WTC11 (cell line): ENCODE results near the gene TRAF3IP3.

Source experiments
- E2F5 ChIP-seq: sonication (generic); formaldehyde crosslinking; IDR thresholded peaks from 2 replicates; pipeline ENCODE4 v1.8.1; 2022; ENCODE audit warnings: mild to moderate bottlenecking, moderate library complexity, missing genetic modification reagents
- JUN ChIP-seq: sonication (generic); formaldehyde crosslinking; IDR thresholded peaks from 2 replicates; pipeline ENCODE4 v1.8.0; 2023; ENCODE audit warnings: mild to moderate bottlenecking, missing genetic modification reagents
- NR2C2 ChIP-seq: sonication (generic); formaldehyde crosslinking; IDR thresholded peaks from 2 replicates; pipeline ENCODE4 v1.8.0; 2022; ENCODE audit warnings: mild to moderate bottlenecking, missing genetic modification reagents
- USF2 ChIP-seq: sonication (generic); formaldehyde crosslinking; IDR thresholded peaks from 2 replicates; pipeline ENCODE4 v1.8.1; 2023; ENCODE audit warnings: mild to moderate bottlenecking, missing genetic modification reagents, moderate library complexity
- ZBTB21 ChIP-seq: sonication (generic); formaldehyde crosslinking; IDR thresholded peaks from 2 replicates; pipeline ENCODE4 v1.8.1; 2023; ENCODE audit warnings: mild to moderate bottlenecking, missing genetic modification reagents, borderline replicate concordance
- ZNF416 ChIP-seq: fragments of 250-450 bp; sonication (Bioruptor Pico); IDR thresholded peaks from 2 replicates; pipeline ENCODE4 v1.9.0; 2021; ENCODE audit warnings: mild to moderate bottlenecking, inconsistent platforms
- TF ChIP-seq, protein P1 (sequence below): fragments of 200-600 bp; IDR thresholded peaks from 2 replicates; pipeline ENCODE4 v1.8.0; 2022; ENCODE audit warnings: antibody characterized with exemption

GRCh38 chr1:209780268-209780667 is 24.4 kb downstream of the TRAF3IP3 start:
- TF ChIP-seq, protein P1, sequence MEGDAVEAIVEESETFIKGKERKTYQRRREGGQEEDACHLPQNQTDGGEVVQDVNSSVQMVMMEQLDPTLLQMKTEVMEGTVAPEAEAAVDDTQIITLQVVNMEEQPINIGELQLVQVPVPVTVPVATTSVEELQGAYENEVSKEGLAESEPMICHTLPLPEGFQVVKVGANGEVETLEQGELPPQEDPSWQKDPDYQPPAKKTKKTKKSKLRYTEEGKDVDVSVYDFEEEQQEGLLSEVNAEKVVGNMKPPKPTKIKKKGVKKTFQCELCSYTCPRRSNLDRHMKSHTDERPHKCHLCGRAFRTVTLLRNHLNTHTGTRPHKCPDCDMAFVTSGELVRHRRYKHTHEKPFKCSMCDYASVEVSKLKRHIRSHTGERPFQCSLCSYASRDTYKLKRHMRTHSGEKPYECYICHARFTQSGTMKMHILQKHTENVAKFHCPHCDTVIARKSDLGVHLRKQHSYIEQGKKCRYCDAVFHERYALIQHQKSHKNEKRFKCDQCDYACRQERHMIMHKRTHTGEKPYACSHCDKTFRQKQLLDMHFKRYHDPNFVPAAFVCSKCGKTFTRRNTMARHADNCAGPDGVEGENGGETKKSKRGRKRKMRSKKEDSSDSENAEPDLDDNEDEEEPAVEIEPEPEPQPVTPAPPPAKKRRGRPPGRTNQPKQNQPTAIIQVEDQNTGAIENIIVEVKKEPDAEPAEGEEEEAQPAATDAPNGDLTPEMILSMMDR = no peak
- TF ChIP-seq E2F5 (no peak), USF2 (CRISPR knock-in tag) (no peak), JUN (no peak), ZNF416 (CRISPR knock-in tag) (no peak), ZBTB21 (CRISPR knock-in tag) (no peak), NR2C2 (CRISPR knock-in tag) (no peak)
